ENCODE measurements around the gene CXCL6.

CXCL6 gene

DNA sequence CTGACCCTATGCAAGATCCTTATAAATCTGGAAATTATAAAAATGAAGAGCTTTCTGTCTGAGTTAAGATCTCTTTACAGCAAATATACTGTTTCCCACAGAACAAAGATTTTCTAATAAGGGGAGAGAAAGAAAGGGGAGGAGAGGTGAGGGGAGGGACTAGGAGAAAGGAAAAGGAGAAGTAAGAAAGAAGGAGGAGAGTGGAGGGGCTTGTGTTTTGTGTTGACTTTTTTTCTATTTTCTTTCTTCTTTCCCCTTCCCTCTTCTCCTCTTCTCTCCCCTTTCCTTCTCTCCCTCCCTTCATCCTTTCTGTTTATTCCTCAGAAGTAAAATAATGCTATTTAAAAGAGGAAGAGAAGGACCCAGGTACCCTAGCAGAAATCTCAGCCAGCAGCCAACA lies 6.2 kb downstream of the CXCL6 start:
- DNase-seq (ENCODE audit: low read depth in 1 of 2, low spot score in 1 of 2): no peak

DNA sequence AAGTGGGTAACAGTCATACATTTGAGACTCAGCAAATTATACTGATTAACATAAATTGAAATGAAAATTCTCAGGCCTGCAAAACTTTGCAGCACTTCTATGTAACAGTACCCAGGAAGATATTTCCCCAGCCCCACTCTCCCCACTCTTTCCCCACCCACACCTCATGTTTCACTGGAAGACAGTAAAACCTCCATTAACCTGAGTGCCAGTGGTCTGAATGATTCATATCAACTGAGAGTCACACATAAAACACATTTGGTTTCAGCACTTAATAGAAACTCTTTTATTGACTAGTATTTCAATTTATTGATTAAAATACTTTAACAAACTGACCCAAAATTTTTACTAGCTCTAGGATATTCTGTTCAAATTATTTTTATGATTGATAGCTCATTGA lies 6.9 kb downstream of the CXCL6 start:
- no peak for DNase-seq (ENCODE audit: low read depth in 1 of 2, low spot score in 1 of 2)

DNA sequence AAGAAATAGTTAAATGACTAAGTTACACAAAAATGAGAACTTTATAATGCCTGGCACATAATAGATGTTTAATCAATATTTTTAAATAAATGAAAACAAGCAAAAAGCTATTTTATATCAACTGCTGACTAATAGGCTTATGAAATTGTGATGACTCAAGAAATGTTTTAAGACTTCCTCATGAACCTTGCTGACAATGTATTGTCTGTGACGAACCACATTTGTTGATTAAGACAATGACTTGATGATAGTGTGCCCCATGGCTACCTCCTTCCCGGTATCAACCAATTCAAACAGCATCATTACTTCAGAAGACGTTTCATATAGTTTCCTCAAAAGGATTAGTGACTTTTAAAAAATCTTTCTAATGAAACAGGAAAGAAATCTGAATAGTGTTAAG lies 7.9 kb downstream of the CXCL6 start:
- DNase-seq (ENCODE audit: low read depth in 1 of 2, low spot score in 1 of 2): no peak

DNA sequence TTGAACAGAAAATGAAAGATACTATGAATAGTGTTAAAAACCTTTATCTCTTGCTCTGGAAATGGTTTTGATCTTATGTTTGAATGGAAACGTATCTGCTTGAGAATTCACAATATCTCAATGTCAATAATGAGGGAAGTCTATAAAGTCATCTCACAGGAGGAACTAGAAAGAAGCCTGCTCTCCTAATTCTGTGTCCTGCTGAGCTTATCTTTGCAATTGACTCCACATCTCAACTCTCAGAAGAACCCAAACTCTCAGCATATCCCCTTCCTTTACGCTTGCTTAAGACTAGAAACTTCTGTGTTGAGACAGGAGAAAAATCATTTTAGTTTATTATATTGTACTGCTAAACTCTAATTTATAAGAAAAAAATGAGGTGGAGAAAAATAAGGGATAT lies 8.3 kb downstream of the CXCL6 start:
- DNase-seq (ENCODE audit: low read depth in 1 of 2, low spot score in 1 of 2): no peak

DNA sequence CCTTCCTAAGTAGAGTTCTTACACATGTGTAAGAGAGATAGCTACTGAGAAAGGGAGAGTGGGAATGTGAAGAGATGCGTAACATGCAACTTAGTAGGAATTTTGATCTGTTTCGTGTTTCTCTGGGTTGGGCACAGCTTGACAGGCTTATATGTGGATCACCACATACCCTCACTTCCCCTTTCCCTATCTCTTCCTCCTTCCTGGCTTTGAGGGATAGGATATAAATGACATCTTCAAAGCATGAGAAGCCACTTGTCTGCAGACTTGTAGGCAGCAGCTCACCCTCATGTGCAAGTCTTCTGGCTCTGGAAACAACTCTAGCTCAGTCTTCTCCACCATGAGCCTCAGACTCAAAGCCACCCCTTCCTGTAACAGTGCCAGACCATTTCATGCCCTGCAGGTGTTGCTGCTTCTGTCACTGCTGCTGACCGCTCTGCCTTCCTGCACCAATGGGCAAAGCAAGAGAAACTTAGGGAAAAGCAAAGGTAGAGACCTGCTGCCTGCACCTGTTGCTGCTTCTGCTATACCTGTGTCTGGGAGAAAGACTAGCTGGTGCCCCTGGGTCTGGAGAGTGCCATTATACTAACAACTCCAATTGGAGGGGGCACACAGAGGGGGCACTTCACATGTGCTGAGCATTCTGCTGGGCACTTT lies 11.2 kb downstream of the CXCL6 start:
- DNase-seq (ENCODE audit: low read depth in 1 of 2, low spot score in 1 of 2): no peak

DNA sequence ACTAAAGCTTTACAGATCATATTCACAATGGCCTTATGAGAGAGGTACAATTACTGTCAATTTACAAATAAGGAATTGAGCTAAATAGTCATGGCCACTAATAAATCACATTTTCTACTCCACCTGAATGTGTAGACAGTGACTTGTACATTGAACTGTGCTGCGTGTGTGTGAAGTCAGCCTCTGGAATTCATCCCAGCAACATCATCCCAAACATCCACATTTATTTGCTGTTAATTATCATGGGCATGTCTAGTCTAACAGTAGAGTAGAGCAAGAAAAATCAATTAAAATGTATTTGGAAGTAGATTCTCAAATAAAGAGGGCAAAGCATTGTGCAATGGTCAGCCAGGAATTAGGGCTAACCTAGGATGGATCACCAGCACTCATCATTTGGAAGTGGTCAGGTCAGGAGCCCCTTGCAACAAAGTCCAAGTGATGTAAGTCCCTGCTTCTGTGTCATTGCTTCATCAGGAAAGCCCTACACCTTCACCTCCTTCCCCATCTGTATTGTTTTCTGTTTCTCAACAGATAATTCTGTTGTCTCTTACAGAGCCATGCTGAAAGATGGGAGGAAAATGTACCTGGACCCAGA lies 11.8 kb downstream of the CXCL6 start:
- DNase-seq (ENCODE audit: low read depth in 1 of 2, low spot score in 1 of 2): no peak

DNA sequence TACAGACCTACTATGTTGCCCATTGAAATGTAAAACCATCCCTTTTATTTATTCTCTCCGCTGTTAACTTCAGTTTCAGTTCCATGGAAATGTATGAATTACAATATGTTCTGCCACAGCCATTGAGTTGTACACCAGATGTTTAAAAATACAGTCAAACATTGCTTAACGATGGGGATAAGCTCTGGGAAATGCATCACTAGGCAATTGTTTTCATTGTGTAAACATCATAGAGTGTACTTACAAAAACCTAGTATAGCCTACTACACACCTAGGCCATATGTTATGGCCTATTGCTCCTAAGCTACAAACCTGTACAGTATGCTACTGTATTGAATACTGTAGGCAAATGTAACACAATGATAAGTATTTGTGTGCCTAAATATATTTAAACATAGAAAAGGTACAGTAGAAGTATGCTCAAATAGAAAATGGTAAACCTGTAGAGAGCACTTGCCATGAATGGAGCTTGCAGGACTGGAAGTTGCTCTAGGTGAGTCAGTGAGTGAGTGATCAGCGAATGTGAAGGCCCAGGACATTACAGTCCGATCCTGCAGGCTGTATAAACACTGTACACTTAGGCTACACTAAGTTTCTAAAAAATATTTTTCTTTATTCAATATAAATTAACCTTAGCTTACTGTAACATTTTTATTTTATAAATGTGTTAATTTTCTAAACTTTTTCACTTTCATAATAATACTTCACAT lies 13.9 kb downstream of the CXCL6 start:
- no peak for DNase-seq (ENCODE audit: low read depth in 1 of 2, low spot score in 1 of 2)

DNA sequence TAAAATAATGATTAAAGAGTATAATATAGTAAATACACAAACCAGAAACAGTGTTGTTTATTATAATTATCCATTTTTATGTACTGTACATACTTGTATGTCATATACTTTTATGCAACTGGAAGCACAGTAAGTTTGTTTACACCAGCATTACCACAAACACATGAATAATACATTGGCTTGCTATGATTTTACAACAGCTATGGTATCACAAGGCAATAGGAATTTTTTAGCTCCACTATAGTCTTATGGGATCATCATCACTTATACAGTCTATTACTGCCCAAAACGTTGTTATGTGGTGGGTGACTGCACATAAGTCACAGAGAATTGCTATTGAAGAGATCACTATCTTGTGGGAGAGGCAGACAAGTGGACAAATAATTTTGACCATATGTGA lies 14.8 kb downstream of the CXCL6 start:
- DNase-seq (ENCODE audit: low read depth in 1 of 2, low spot score in 1 of 2): no peak

DNA sequence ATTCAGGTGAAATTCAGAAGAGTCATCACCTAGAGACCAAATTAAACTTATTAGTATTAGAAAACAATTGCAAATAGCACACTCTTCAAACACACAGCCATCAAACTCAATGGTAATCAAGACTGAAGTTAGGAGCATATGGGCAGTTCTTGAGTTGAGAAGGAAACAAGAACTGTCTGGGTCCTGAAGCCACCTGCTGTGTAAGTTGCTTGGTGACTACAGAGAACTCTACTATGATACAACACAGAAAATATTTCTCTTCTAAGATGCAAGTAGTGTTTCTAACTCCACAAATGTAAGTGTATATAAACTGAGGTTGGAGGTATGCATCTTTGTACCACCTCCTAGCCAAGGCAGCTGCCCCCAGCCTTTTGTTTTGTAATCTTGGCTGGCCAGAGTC lies 16.3 kb downstream of the CXCL6 start:
- DNase-seq (ENCODE audit: low read depth in 1 of 2, low spot score in 1 of 2): no peak

DNA sequence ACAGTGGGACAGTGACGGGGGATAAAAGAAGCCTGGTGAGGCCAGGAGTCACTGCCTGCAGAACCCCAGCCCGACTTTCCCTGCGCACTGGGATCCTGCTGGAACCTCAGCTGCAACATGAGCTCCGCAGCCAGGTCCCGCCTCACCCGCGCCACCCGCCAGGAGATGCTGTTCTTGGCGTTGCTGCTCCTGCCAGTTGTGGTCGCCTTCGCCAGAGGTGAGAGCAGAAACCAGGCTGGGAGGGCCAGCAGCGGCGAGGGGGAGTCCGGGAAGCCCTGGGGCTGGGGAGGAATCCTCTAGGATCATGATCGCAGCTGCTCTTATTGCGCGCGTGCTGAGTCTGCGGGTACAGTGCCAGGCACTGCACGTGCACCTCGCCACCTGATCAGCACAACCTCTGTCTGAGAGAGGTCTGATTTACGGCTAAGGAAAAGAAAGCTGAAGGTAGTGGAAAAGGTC lies 16.8 kb downstream of the CXCL6 start, which contains the start of gene PF4V1:
PF4V1 (plus strand) TSS at position 51 of the 459 bp plus-strand sequence; CDS start at position 118, 67 bp downstream.
- DNase-seq (ENCODE audit: low read depth in 1 of 2, low spot score in 1 of 2): no peak

DNA sequence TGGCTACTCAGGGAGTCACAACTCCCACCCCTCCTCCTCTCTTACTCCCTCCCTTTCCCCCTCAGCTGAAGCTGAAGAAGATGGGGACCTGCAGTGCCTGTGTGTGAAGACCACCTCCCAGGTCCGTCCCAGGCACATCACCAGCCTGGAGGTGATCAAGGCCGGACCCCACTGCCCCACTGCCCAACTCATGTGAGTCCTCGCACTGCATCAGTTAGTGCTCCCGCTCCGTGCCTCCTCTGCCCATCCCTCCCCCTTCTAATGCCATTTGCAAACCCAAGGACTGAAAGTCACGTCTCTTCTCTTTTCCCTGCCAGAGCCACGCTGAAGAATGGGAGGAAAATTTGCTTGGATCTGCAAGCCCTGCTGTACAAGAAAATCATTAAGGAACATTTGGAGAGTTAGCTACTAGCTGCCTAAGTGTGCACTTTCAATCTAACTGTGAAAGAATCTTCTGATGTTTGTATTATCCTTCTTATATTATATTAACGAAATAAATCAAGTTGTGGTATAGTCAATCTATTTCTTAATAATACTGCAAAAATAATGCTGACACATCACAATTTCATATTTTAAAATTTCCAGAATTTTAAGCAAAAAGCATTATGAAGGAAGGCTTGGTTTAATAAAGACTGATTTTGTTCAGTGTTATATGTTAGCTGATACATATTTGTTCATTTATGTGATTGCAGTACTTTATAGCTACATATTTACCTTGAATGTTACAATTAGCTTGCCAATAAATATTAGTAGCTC lies 17.4 kb downstream of the CXCL6 start:
- DNase-seq (ENCODE audit: low read depth in 1 of 2, low spot score in 1 of 2): no peak

DNA sequence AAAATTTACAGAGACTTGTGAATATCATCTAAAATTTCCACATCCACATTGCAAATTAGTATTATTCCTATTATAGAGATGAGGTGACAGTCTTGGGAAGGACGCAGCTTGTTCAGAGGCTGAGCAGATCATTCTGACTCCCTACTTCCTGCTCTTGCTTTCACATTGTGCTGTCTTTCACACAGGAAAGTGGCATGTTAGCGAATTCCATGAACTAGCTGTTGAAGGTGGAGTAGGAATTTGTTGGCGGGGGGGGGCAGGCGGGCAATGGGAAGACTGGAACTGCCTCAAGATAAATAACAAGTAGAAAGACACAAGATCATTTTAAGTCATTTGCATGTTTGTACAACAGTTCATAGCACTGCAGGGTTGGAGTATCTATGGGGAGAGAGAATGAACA lies 18.9 kb downstream of the CXCL6 start:
- no peak for DNase-seq (ENCODE audit: low read depth in 1 of 2, low spot score in 1 of 2)

DNA sequence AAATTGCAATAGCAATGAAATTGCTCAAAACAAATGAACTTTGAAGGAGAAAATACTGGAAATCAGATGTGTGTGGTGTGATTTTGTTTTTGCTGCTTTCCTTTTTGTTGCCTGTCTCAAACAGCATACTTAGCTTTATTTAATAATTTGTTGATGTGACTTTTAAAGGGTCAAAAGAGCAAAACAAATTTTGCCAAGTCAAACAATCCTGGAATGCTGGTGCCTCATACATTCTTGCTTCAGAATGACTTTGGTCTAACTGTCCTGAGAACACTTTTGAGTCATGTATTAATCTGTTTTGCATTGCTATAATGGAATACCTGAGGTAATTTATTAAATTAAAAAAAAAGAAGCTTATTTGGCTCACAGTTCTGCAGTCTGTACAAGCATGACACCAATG lies 20.0 kb downstream of the CXCL6 start:
- no peak for DNase-seq (ENCODE audit: low read depth in 1 of 2, low spot score in 1 of 2)

DNA sequence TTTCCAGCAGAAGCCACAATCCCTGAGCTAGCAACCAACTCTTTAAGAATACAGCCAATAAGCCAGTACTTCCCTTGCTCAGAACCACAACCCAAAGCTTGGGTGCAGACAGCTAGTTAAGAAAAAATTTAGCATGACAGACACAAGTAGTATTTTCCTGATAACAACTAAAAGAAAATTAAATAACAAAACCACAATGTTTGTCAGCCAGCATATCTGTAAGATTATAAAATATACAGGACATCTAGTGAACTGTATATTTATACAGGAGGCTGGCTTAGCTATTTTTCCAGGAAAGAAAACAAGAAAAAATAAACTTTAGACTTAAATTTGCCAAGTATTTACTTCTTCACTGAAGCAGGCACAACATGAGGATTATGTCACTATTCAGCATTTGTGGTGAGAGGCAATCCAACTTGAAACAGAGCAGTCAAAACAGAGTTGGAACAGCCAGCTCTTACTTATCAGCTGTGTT lies 23.2 kb downstream of the CXCL6 start:
- DNase-seq (ENCODE audit: low read depth in 1 of 2, low spot score in 1 of 2): no peak

DNA sequence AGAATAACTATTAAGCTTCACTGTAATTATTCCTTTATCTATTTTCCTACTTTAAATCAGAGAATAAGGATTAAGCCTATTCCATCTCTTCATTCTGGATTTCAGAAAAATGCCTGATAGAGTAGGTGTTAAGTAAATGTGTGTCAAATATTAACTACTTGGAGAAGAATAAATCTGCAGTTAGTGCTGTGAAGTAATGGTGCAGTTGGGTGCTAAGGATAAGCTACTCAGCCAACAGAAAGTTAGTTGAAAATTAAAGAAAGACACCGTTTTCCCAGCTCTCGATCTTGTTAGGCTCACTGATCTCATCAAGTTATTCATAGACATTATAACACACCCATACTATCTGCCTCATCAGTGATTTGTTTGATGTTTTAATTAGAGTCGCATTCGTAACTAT lies 23.7 kb downstream of the CXCL6 start:
- no peak for DNase-seq (ENCODE audit: low read depth in 1 of 2, low spot score in 1 of 2)

DNA sequence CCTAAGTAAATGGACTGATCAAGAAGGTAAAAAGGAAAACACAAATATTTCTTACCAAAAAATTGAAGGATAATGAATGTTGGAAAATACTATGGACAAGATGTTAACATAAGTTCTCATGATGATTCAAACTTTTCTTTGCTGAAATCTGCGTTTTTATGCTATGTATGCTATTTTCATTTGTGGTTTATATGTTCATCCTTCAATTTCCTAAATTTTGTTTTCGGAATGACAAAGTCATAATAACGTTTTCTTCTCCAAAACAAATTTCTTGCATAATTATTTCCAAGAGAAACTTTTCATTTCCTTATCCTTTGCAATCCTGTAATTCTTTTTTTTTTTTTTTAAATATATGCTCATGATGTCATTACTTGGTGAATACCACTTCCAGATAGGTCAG lies 24.4 kb downstream of the CXCL6 start:
- DNase-seq (ENCODE audit: low read depth in 1 of 2, low spot score in 1 of 2): no peak

DNA sequence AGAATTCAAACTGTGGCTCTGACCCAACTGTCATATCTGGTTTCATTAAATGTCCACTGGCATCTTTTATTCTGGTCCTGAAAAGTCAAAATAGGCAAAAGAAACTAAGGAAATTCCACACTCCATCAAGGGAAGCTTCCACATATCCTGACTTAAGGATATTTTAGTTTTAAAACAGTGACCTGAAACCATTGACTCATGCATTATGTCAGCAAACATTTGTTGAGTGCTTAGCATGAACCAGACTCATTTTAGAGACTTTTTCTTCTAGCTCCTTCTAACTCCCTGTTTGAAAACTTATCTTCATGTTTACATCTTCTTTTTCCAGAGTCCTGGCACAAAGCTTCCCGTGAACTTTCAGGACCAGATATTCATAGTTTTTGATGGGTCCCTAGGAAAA lies 25.8 kb downstream of the CXCL6 start:
- no peak for DNase-seq (ENCODE audit: low read depth in 1 of 2, low spot score in 1 of 2)

DNA sequence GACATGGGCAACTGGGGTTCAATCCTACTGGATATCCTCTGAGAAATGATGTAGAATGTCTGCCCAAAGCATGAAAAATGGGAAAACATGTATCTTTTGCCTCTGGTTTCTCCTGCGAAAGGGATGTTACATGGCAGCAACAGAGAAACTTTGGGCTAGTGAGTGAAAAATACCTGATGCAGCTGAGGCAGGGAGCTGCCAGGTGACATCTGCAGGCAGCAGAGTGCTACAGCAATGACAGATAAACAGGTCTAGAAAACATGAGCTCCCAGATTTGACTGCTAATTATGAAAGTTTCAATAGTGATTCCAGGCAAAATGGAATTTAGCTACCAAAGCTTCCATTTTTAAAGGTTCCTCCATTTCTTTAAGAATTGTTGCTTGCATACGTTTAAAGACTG lies 27.9 kb downstream of the CXCL6 start:
- no peak for DNase-seq (ENCODE audit: low read depth in 1 of 2, low spot score in 1 of 2)

DNA sequence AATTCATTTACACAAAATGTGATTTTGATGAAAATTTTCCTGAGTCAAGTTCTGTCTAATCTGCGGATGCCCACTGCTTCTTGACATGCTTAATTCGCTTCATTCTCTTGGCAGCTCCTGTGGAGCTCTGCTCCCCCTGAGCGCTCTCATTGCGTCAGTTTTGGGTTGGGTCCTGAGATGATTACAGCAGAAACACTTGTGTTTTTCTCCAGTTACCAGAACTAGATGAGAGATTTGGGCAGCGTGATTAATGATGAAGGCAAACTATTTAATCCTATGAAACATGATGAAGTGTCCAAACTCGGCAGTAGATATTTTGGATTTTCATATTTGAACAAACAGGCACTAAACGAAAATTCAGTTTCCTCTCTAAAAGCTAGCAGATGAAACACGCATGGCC lies 28.5 kb downstream of the CXCL6 start:
- DNase-seq (ENCODE audit: low read depth in 1 of 2, low spot score in 1 of 2): no peak

DNA sequence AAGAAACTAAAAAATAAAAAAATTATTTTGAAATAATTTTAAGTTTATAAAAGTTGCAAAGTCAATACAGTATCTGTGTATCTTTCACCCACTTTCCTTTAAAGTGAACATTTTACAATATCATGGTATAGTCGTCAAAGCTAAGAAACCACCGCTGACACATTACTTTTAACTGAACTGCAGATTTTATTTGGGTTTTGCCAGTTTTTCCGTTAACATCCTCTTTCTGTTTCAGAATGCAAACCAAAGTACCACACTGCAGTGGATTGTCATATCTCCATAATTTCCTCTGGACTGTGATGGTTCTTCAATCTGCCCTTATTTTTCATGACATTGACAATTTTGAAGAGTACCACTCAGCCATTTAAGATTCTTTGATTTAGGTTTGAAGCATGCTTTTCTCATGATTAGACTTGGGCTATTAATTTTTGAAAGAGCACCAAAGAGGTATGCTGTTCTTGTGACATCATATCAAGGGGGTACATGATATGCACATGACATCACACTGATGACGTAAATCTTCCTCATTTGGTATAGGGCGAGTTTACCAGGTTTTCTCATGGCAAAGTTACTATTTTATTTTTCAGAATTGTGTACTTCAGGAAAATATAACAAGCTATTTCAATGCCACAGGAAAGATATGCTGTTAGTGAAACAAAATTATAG lies 29.1 kb downstream of the CXCL6 start:
- DNase-seq (ENCODE audit: low read depth in 1 of 2, low spot score in 1 of 2): no peak

DNA sequence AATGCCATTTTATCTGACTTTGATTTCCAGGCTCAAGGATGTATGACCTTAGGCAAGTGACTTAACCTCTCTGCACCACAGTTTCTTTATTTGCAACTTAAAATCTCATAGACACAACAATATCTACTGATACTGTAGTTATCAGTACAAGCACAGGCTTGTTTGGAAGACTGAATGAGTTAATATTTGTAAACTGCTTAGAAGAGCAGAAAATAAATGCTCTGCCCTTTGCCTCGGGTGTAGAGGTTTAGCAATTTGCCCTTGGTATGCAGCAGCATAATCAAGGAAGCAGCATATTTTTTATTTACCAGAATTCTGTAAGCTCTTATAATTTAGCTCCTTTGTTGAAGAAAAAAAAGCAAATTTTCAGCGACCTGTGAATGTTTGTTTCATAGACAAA lies 29.8 kb downstream of the CXCL6 start:
- DNase-seq (ENCODE audit: low read depth in 1 of 2, low spot score in 1 of 2): no peak

Data from activated T-helper 1 cell treated with anti-CD3 and anti-CD28 coated beads, Interleukin-2, amount 50 U/mL, for 16 hours (primary cell).